ENCODE measurements around the gene COX5B.
"Not testable (repeated sequence)": the region's sequence is repeated elsewhere in the genome, so short reads cannot be mapped to it uniquely, and the experiment has no call there.

Gene COX5B

GRCh38 chr2:97645695-97646629, at the start of gene COX5B:
COX5B (plus strand) TSS chr2:97646062; CDS start chr2:97646087, 25 bp downstream.
- in situ Hi-C loops (cut with HindIII; ENCODE audit: low sequenced_read_pairs) = no loop called here

GRCh38 chr2:97596180-97596579, 49.7 kb upstream of the COX5B start:
- in situ Hi-C loops (cut with HindIII; ENCODE audit: low sequenced_read_pairs) = not testable (repeated sequence)

GRCh38 chr2:97601537-97601936, 44.3 kb upstream of the COX5B start:
- in situ Hi-C loops (cut with HindIII; ENCODE audit: low sequenced_read_pairs) = not testable (repeated sequence)

- in situ Hi-C loops (cut with HindIII; ENCODE audit: low sequenced_read_pairs) = not testable (repeated sequence)
Observed at GRCh38 chr2:97605109-97605508, 40.8 kb upstream of the COX5B start.

GRCh38 chr2:97605524-97606339, 40.1 kb upstream of the COX5B start:
- in situ Hi-C loops (cut with HindIII; ENCODE audit: low sequenced_read_pairs) = not testable (repeated sequence)

- in situ Hi-C loops (cut with HindIII; ENCODE audit: low sequenced_read_pairs) = not testable (repeated sequence)
Observed at GRCh38 chr2:97608745-97609144, 37.1 kb upstream of the COX5B start.

GRCh38 chr2:97611895-97612294, 34.0 kb upstream of the COX5B start:
- in situ Hi-C loops (cut with HindIII; ENCODE audit: low sequenced_read_pairs) = not testable (repeated sequence)

- in situ Hi-C loops (cut with HindIII; ENCODE audit: low sequenced_read_pairs) = not testable (repeated sequence)
Observed at GRCh38 chr2:97615746-97616145, 30.1 kb upstream of the COX5B start.

- in situ Hi-C loops (cut with HindIII; ENCODE audit: low sequenced_read_pairs) = no loop called here
Observed at GRCh38 chr2:97617911-97618310, 28.0 kb upstream of the COX5B start.

GRCh38 chr2:97618939-97619827, 26.7 kb upstream of the COX5B start:
- in situ Hi-C loops (cut with HindIII; ENCODE audit: low sequenced_read_pairs) = not testable (repeated sequence)

- in situ Hi-C loops (cut with HindIII; ENCODE audit: low sequenced_read_pairs) = not testable (repeated sequence)
Observed at GRCh38 chr2:97620492-97620891, 25.4 kb upstream of the COX5B start.

GRCh38 chr2:97622976-97623375, 22.9 kb upstream of the COX5B start:
- in situ Hi-C loops (cut with HindIII; ENCODE audit: low sequenced_read_pairs) = not testable (repeated sequence)

- in situ Hi-C loops (cut with HindIII; ENCODE audit: low sequenced_read_pairs) = not testable (repeated sequence)
Observed at GRCh38 chr2:97625354-97626048, 20.4 kb upstream of the COX5B start.

GRCh38 chr2:97626049-97626430, 19.8 kb upstream of the COX5B start:
- in situ Hi-C loops (cut with HindIII; ENCODE audit: low sequenced_read_pairs) = not testable (repeated sequence)

GRCh38 chr2:97644023-97644717, 1.7 kb upstream of the COX5B start:
- in situ Hi-C loops (cut with HindIII; ENCODE audit: low sequenced_read_pairs) = no loop called here

GRCh38 chr2:97645112-97645694, 659 bp upstream of the COX5B start:
- in situ Hi-C loops (cut with HindIII; ENCODE audit: low sequenced_read_pairs) = no loop called here

GRCh38 chr2:97646977-97647376, 1.1 kb downstream of the COX5B start:
- in situ Hi-C loops (cut with HindIII; ENCODE audit: low sequenced_read_pairs) = no loop called here

GRCh38 chr2:97651114-97651513, 5.3 kb downstream of the COX5B start:
- in situ Hi-C loops (cut with HindIII; ENCODE audit: low sequenced_read_pairs) = no loop called here

- in situ Hi-C loops (cut with HindIII; ENCODE audit: low sequenced_read_pairs) = no loop called here
Observed at GRCh38 chr2:97653473-97653872, 7.6 kb downstream of the COX5B start.

Data from endothelial cell of hepatic sinusoid (primary cell).